SK-N-MC (cell line): Measurements from ENCODE around the gene AK2.
"Not testable (repeated sequence)": the region's sequence is repeated elsewhere in the genome, so short reads cannot be mapped to it uniquely, and the experiment has no call there.

ENCODE experiments used
- DNase-seq: peaks from one replicate; pipeline ENCODE4 v3.0.0-alpha.2; 2011; ENCODE audit warnings: low read depth, low spot score
- H3K27ac ChIP-seq: fragments of 200-600 bp; sonication (generic); 2 replicates; pipeline ENCODE4 v1.5.1; 2016; ENCODE audit warnings: mixed run types
- H3K36me3 ChIP-seq: fragments of 200-600 bp; sonication (generic); 2 replicates; pipeline ENCODE4 v1.6.1; 2017; ENCODE audit warnings: antibody characterized with exemption, low read length, mixed read lengths; ENCODE audit not compliant: insufficient read depth
- H3K4me3 ChIP-seq: fragments of 200-600 bp; sonication (generic); 2 replicates; pipeline ENCODE4 v1.5.1; 2016
- H3K9ac ChIP-seq: fragments of 200-600 bp; sonication (generic); 2 replicates; pipeline ENCODE4 v1.8.0; 2017; ENCODE audit warnings: mixed run types, mixed read lengths; ENCODE audit not compliant: insufficient read length
- H3K9me3 ChIP-seq: fragments of 200-600 bp; sonication (generic); 2 replicates; pipeline ENCODE4 v1.6.1; 2017; ENCODE audit warnings: low read depth, mild to moderate bottlenecking, antibody characterized with exemption, low read length, moderate library complexity, mixed read lengths
- EZH2 ChIP-seq: fragments of 200-600 bp; sonication (generic); IDR thresholded peaks from one replicate; pipeline ENCODE4 v1.6.1; 2017; ENCODE audit warnings: antibody characterized with exemption
- FOXP2 ChIP-seq: optimal IDR thresholded peaks from 2 replicates; pipeline ENCODE3; 2011; ENCODE audit warnings: mild to moderate bottlenecking, moderate library complexity; ENCODE audit not compliant: insufficient read depth; ENCODE audit errors: extremely low read length, control extremely low read depth
- POLR2AphosphoS5 ChIP-seq: IDR thresholded peaks from 2 replicates; pipeline ENCODE4 v1.6.1; 2012; ENCODE audit warnings: mild to moderate bottlenecking, low read depth, low read length, borderline replicate concordance

AK2 gene

DNA sequence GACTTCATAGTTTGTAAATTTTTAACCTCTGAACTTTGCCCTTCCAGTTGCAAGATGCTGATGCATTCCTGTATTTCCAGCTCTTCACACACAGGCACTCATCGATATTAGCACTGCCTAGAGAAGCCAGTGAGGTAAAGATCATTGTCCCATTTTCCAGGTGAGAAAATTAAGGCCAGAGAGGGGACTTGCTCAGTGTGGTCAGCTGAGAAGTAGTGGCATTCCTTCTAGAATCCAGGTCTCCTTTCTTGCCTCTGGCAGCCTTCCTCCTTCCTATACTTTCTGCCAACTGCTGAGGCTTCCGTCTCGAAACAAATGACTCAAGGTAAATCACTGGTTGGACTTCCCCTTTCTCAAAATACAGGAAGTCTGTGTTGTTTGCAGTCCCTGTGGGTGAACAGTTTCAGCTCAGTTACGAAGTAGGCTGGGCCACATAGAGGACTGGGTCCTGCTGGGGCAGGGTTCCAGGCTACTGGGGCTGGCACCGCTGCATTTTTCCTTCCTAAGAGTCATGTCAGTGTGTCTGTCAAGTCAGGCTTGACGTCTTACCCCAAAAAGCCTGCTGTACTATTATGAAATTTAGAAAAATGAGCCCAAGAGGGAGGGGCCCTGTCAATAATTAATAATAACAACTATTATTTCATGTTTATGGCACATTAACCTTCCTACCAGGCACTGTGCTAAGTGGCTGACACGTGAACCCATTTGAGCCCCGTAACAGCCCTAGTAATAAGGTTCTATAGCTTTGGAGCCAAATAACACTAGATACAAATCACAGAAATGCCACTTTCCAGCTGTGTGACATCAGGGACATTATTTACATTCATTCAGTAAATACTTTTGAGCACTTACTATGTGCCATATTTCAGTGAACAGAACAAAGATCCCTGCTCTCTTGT, 55.4 kb downstream of the AK2 start:
- no peak overlapping the region for H3K9ac ChIP-seq

DNA sequence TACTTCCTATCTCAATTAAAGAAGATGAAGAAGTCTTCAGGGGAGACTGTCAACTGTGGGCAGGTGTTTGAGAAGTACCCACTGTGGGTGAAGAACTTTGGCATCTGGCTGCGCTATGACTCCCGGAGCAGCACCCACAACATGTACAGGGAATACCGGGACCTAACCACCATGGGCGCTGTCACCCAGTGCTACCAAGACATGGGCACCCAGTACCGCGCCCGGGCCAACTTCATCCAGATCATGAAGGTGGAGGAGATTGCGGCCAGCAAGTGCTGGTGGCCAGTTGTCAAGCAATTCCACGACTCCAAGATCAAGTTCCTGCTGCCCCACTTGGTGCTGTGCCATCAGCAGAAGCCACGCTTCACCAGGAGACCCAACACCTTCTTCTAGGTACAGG, 56.6 kb downstream of the AK2 start:
- no peak for DNase-seq
- Histone ChIP-seq H3K4me3 (no peak overlapping the region), H3K27ac (no peak overlapping the region), H3K36me3 (no peaks in the 10 kb centered on the region), H3K9me3 (no peaks in the 10 kb centered on the region), H3K9ac (no peak overlapping the region)
- TF ChIP-seq EZH2 (no peak), POLR2AphosphoS5 (no peak), FOXP2 (no peak)

More for the DNA sequence above, 55.4 kb downstream of the AK2 start:
- Histone ChIP-seq H3K27ac (no peak overlapping the region), H3K36me3 (no peaks in the 10 kb centered on the region), H3K4me3 (no peak overlapping the region), H3K9me3 (no peaks in the 10 kb centered on the region)
- no peak for TF ChIP-seq EZH2
- no peak for TF ChIP-seq POLR2AphosphoS5
- TF ChIP-seq FOXP2, result no peak
- DNase-seq, result no peak

DNA sequence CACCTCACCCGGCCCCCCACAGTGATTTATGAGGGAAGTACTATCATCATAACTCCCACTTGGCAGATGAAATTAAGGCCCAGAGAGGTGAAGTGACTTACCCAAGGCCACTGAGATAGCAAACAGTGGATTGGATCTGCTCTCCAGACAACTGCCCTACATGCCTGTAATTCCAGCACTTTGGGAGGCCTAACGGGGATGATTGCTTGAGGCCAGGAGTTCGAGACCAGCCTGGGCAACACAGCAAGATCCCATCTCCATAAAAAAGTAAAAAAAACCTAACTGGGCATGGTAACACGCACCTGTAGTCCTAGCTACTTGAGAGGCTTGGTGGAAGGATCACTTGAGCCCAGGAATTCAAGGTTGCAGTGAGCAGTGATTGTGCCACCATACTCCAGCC, 57.8 kb downstream of the AK2 start:
- TF ChIP-seq FOXP2, result no peak
- TF ChIP-seq POLR2AphosphoS5, result no peak
- no peak for TF ChIP-seq EZH2
- no peaks in the 10 kb centered on the region for H3K9me3 ChIP-seq
- DNase-seq, result no peak

DNA sequence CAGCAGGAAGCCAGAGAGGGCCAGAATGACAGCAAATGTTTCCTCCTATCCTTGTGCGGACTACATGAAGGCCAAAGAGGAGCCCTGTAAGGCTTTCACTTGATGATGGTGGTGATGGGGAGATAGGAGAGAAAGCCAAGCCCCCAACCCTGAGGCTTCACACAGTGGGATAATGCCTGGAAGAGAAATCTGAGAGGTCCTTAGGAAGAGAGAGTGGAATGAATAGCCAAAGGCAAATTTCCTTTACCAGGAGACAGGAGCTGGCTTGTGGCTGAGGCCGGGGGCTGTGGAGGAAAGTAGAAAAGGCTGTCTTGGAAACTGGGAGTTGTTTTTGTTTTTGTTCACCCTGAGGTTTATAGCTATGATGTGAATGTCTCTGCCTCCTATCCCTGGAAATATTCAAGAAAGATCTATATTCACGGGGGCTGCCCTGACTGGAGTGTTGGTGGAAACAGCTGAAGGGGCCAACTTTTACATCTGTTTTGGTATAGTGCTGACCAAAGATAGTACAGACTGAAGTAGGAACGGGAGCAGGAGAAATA, 59.1 kb downstream of the AK2 start:
- H3K36me3 ChIP-seq, result no peaks in the 10 kb centered on the region
- H3K9ac ChIP-seq, result no peak overlapping the region
- DNase-seq, result no peak
- no peak overlapping the region for H3K4me3 ChIP-seq
- H3K27ac ChIP-seq, result no peak overlapping the region
- TF ChIP-seq EZH2 (no peak), POLR2AphosphoS5 (no peak), FOXP2 (no peak)
- no peaks in the 10 kb centered on the region for H3K9me3 ChIP-seq

More for the DNA sequence above, 57.8 kb downstream of the AK2 start:
- Histone ChIP-seq H3K36me3 (no peaks in the 10 kb centered on the region), H3K27ac (no peak overlapping the region), H3K4me3 (no peak overlapping the region), H3K9ac (no peak overlapping the region)

DNA sequence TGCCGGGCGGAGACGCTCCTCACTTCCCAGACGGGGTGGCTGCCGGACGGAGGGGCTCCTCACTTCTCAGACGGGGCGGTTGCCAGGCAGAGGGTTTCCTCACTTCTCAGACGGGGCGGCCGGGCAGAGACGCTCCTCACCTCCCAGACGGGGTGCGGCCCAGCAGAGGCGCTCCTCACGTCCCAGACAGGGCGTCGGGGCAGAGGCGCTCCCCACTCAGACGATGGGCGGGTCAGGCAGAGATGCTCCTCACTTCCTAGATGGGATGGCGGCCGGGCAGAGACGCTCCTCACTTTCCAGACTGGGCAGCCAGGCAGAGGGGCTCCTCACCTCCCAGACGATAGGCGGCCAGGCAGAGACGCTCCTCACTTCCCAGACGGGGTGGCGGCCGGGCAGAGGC, 61.6 kb downstream of the AK2 start:
- not testable (repeated sequence) for H3K27ac ChIP-seq, H3K4me3 ChIP-seq, H3K9ac ChIP-seq, H3K9me3 ChIP-seq, DNase-seq, H3K36me3 ChIP-seq

DNA sequence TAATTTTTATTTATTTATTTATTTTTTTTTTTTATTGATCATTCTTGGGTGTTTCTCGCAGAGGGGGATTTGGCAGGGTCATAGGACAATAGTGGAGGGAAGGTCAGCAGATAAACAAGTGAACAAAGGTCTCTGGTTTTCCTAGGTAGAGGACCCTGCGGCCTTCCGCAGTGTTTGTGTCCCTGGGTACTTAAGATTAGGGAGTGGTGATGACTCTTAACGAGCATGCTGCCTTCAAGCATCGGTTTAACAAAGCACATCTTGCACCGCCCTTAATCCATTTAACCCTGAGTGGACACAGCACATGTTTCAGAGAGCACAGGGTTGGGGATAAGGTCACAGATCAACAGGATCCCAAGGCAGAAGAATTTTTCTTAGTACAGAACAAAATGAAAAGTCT, 63.2 kb downstream of the AK2 start:
- not testable (repeated sequence) for DNase-seq, H3K9me3 ChIP-seq, H3K9ac ChIP-seq, H3K27ac ChIP-seq, H3K4me3 ChIP-seq, H3K36me3 ChIP-seq

DNA sequence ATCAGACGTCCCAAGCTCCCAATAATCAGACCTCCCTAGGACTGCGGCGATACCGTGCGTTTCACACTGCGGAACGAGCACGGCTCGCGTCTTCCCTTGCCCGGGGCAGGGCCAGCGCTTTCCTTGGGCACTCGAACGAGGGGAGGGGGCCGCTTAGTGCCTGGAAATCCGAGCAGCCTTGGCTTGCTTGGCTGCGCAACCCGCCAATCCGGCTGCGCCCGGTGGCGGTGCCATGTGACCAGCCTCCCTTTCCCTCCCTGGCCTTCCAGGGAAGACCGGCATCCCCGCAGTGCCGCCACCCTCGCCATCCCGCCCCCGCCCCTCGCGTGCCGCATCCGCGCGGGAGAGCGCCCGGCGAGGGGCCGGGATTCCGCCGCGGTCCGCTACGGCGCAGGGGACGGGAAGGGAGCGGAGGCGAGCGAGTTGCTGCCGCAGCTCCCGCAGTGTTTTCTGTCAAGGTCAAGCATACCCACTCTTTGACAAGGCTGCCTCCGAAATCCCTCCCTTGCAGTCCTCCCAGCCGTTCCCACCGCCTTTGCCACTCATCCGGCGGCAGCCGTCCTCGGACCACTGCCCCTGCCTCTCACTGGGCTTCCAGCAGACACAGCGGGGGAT, 63.8 kb downstream of the AK2 start:
- TF ChIP-seq POLR2AphosphoS5 (no peak), EZH2 (peak; percentile 42)
- Histone ChIP-seq H3K4me3 (peak overlapping the region; percentile 75), H3K9me3 (no peaks in the 10 kb centered on the region), H3K27ac (no peak overlapping the region), H3K36me3 (no peaks in the 10 kb centered on the region), H3K9ac (no peak overlapping the region)
- no peak for DNase-seq

DNA sequence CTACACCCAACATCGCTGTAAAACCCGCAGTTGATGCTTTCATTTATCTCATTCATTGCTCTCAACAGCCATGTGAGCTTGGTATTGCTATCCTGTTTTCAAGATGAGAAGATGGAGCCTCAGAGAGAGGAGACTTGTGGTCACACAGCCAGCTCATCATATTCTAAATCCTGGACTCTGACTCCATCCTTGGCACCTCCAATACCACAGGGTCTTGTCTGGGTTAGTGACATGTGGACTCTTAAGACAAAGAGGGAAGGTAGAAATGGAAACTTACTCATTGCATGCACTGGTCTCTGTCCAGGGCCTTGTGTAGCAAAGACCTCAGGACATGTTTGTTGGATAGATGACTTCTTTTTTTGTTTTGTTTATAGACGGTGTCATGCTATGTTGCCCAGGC, 65.1 kb downstream of the AK2 start:
- no peak overlapping the region for H3K4me3 ChIP-seq
- TF ChIP-seq POLR2AphosphoS5 (no peak), FOXP2 (no peak), EZH2 (no peak)
- H3K9me3 ChIP-seq, result no peaks in the 10 kb centered on the region
- H3K9ac ChIP-seq, result no peak overlapping the region
- H3K27ac ChIP-seq, result no peak overlapping the region
- H3K36me3 ChIP-seq, result no peaks in the 10 kb centered on the region
- DNase-seq, result no peak

DNA sequence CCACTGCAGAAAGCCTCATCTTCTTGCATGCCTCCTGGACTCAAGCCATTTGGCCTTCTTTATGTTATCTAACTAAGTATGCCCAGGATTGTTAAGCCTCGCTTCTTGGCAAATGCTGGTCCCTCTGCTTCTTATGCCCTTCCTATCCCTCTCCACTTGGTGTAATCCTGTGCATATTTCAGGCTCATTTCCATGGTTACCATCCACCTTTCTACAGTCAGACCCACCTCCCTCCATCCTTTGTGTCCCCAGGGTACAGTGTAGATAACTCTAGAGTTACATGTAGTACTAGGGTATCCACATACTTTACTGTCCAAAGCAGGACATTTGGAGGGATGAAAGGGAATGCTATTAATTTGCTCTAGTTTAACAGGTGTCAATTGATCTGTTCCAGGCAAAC, 65.5 kb downstream of the AK2 start:
- no peaks in the 10 kb centered on the region for H3K9me3 ChIP-seq
- no peak overlapping the region for H3K27ac ChIP-seq
- no peak overlapping the region for H3K4me3 ChIP-seq
- H3K36me3 ChIP-seq, result no peaks in the 10 kb centered on the region
- no peak overlapping the region for H3K9ac ChIP-seq
- DNase-seq, result no peak
- TF ChIP-seq FOXP2 (no peak), POLR2AphosphoS5 (no peak)
